ENCODE data around the gene CLEC2L. TPM values are rescaled to one million over a fixed set of nuclear protein-coding genes. Genes with fewer than 3 reads are reported as not detected.

Gene CLEC2L
- total RNA-seq, 2 donors from 2014 or later: not detected

DNA sequence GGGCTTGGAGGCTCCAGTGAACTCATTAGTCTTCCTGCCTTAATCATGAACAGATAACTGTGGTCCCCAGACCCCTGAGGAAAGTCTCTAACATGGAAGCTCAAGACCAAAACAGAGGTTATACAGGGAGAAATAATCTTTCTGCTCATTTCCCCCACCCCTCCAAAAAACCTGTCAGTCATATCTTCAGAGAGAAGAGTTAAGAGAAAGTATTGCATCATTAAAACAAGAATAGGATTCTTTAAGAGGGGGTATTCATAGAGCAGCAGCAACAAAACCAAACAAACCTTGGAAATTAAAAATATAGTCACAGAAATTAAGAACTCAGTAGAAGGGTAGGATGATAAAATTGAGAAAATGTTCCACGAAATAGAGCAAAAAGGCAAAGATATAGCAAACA lies 7.6 kb downstream of the CLEC2L start:
- H3K36me3 ChIP-seq: no peaks in the 10 kb centered on the region
- H3K9me3 ChIP-seq: no peaks in the 10 kb centered on the region
- no peak overlapping the region for H3K4me3 ChIP-seq
- H3K27me3 ChIP-seq: no peaks in the 10 kb centered on the region
- no peak overlapping the region for H3K27ac ChIP-seq
- H3K4me1 ChIP-seq: no peaks in the 10 kb centered on the region
- TF ChIP-seq, protein P1, sequence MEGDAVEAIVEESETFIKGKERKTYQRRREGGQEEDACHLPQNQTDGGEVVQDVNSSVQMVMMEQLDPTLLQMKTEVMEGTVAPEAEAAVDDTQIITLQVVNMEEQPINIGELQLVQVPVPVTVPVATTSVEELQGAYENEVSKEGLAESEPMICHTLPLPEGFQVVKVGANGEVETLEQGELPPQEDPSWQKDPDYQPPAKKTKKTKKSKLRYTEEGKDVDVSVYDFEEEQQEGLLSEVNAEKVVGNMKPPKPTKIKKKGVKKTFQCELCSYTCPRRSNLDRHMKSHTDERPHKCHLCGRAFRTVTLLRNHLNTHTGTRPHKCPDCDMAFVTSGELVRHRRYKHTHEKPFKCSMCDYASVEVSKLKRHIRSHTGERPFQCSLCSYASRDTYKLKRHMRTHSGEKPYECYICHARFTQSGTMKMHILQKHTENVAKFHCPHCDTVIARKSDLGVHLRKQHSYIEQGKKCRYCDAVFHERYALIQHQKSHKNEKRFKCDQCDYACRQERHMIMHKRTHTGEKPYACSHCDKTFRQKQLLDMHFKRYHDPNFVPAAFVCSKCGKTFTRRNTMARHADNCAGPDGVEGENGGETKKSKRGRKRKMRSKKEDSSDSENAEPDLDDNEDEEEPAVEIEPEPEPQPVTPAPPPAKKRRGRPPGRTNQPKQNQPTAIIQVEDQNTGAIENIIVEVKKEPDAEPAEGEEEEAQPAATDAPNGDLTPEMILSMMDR (IDR thresholded peaks at IDR 0.05): no peak
- DNase-seq (ENCODE audit: low spot score): no peak

DNA sequence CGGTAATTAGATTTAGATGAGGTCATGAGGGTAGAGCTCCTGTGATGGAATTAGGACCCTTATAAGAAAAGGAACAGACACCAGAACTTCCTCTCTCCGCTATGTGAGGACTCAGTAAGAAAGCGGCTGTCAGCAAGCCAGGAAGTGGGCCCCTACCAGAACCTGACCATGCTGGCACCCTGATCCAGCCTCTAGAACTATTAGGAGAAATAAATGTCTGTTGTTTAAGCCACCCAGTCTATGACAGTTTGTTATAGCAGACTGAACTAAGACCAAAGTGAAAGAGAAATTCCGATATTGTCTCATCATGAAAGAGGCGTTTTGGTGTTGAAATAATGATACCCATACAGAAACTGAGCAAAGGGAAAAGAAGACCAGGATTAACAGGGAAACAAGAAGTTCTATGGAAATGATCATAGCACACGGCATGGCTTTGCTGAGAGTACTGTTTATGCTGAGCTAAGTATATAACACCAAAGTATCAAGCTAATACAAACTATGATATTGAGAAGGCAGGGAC lies 9.2 kb downstream of the CLEC2L start:
- H3K27me3 ChIP-seq: no peaks in the 10 kb centered on the region
- no peaks in the 10 kb centered on the region for H3K4me1 ChIP-seq
- DNase-seq (ENCODE audit: low spot score): no peak
- no peaks in the 10 kb centered on the region for H3K36me3 ChIP-seq
- no peak overlapping the region for H3K4me3 ChIP-seq
- no peaks in the 10 kb centered on the region for H3K9me3 ChIP-seq
- TF ChIP-seq, protein P1 (IDR thresholded peaks at IDR 0.05): no peak
- H3K27ac ChIP-seq: no peak overlapping the region

GRCh38 chr7:139534096-139534495 lies 10.6 kb downstream of the CLEC2L start:
- TF ChIP-seq, protein P1 (IDR thresholded peaks at IDR 0.05): no peak
- Histone ChIP-seq H3K27me3 (no peaks in the 10 kb centered on the region), H3K36me3 (no peaks in the 10 kb centered on the region), H3K27ac (no peak overlapping the region), H3K4me3 (no peak overlapping the region), H3K9me3 (no peaks in the 10 kb centered on the region), H3K4me1 (no peaks in the 10 kb centered on the region)
- DNase-seq (ENCODE audit: low spot score): no peak

GRCh38 chr7:139534966-139535651 lies 11.6 kb downstream of the CLEC2L start:
- TF ChIP-seq, protein P1 (IDR thresholded peaks at IDR 0.05): no peak
- no peaks in the 10 kb centered on the region for H3K36me3 ChIP-seq

GRCh38 chr7:139536152-139536551 lies 12.7 kb downstream of the CLEC2L start:
- Histone ChIP-seq H3K27ac (no peak overlapping the region), H3K36me3 (no peaks in the 10 kb centered on the region), H3K4me1 (no peaks in the 10 kb centered on the region), H3K4me3 (no peak overlapping the region), H3K27me3 (no peaks in the 10 kb centered on the region), H3K9me3 (no peaks in the 10 kb centered on the region)
- no peak for DNase-seq (ENCODE audit: low spot score)
- TF ChIP-seq, protein P1 (IDR thresholded peaks at IDR 0.05): no peak

More at GRCh38 chr7:139534966-139535651, 11.6 kb downstream of the CLEC2L start:
- H3K4me1 ChIP-seq: no peaks in the 10 kb centered on the region
- no peak overlapping the region for H3K27ac ChIP-seq
- no peak overlapping the region for H3K4me3 ChIP-seq
- no peak for DNase-seq (ENCODE audit: low spot score)
- no peaks in the 10 kb centered on the region for H3K9me3 ChIP-seq
- H3K27me3 ChIP-seq: no peaks in the 10 kb centered on the region

Measured in right atrium auricular region (tissue), 2 donors.